ENCODE results near the gene LIPC. TPM values are rescaled to one million over a fixed set of nuclear protein-coding genes. Genes with fewer than 3 reads are reported as not detected.

The LIPC gene
- total and polyA plus RNA-seq, 10 of the 15 experiments (the other 5 are each of a cell fraction or from before 2014, with no cell fraction given) = 0.06 to 0.31 (median 0.16) TPM; not detected in 1

- TF ChIP-seq, protein P1, sequence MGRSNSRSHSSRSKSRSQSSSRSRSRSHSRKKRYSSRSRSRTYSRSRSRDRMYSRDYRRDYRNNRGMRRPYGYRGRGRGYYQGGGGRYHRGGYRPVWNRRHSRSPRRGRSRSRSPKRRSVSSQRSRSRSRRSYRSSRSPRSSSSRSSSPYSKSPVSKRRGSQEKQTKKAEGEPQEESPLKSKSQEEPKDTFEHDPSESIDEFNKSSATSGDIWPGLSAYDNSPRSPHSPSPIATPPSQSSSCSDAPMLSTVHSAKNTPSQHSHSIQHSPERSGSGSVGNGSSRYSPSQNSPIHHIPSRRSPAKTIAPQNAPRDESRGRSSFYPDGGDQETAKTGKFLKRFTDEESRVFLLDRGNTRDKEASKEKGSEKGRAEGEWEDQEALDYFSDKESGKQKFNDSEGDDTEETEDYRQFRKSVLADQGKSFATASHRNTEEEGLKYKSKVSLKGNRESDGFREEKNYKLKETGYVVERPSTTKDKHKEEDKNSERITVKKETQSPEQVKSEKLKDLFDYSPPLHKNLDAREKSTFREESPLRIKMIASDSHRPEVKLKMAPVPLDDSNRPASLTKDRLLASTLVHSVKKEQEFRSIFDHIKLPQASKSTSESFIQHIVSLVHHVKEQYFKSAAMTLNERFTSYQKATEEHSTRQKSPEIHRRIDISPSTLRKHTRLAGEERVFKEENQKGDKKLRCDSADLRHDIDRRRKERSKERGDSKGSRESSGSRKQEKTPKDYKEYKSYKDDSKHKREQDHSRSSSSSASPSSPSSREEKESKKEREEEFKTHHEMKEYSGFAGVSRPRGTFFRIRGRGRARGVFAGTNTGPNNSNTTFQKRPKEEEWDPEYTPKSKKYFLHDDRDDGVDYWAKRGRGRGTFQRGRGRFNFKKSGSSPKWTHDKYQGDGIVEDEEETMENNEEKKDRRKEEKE (IDR thresholded peaks at IDR 0.05) = no peak
- TF ChIP-seq RBBP5 (conservative IDR thresholded peaks at IDR 0.05) (no peak), EED (IDR thresholded peaks at IDR 0.05; ENCODE audit: low read depth) (no peak), CHD4 (IDR thresholded peaks at IDR 0.05) (no peak), KAT2A (conservative IDR thresholded peaks at IDR 0.05; ENCODE audit: control insufficient read depth, low read depth, low read length) (no peak), MYB (IDR thresholded peaks at IDR 0.05; ENCODE audit: borderline replicate concordance, low read depth, low read length) (no peak), NR2C1 (IDR thresholded peaks at IDR 0.05) (no peak), CEBPZ (IDR thresholded peaks at IDR 0.05; ENCODE audit: low read depth, low read length) (no peak), EP300 (IDR thresholded peaks at IDR 0.05; ENCODE audit: borderline replicate concordance in 1 of 2, control insufficient read depth in 1 of 2, low read depth in 2 of 2, low read length in 2 of 2) (no peak), RUNX3 (IDR thresholded peaks at IDR 0.05; ENCODE audit: low read length) (no peak), JUND (IDR thresholded peaks at IDR 0.05; ENCODE audit: low read depth, low read length) (no peak)
- TF ChIP-seq, protein P2, sequence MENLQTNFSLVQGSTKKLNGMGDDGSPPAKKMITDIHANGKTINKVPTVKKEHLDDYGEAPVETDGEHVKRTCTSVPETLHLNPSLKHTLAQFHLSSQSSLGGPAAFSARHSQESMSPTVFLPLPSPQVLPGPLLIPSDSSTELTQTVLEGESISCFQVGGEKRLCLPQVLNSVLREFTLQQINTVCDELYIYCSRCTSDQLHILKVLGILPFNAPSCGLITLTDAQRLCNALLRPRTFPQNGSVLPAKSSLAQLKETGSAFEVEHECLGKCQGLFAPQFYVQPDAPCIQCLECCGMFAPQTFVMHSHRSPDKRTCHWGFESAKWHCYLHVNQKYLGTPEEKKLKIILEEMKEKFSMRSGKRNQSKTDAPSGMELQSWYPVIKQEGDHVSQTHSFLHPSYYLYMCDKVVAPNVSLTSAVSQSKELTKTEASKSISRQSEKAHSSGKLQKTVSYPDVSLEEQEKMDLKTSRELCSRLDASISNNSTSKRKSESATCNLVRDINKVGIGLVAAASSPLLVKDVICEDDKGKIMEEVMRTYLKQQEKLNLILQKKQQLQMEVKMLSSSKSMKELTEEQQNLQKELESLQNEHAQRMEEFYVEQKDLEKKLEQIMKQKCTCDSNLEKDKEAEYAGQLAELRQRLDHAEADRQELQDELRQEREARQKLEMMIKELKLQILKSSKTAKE (IDR thresholded peaks at IDR 0.05; ENCODE audit: low read depth, poor library complexity, severe bottlenecking) = no peak
Observed at GRCh38 chr15:58498821-58499580, 67.2 kb downstream of the LIPC start (continued).

Measured in GM12878 (cell line).